Dedifferentiated amniotic fluid mesenchymal stem cell (primary cell): ENCODE measurements around the gene HNRNPDL.
"Not testable (repeated sequence)": the region's sequence is repeated elsewhere in the genome, so short reads cannot be mapped to it uniquely, and the experiment has no call there.

Experiments
- DNase-seq: peaks from one replicate; pipeline ENCODE4 v3.0.0-alpha.2; 2016; ENCODE audit errors: extremely low spot score

Gene HNRNPDL

GRCh38 chr4:82432596-82432995, 2.3 kb upstream of the HNRNPDL start:
- DNase-seq = no peak

GRCh38 chr4:82431831-82432230, 1.6 kb upstream of the HNRNPDL start:
- DNase-seq = no peak

GRCh38 chr4:82430964-82431745, 893 bp upstream of the HNRNPDL start:
- DNase-seq = peak; percentile 18

- no peak for DNase-seq
Measured at GRCh38 chr4:82429728-82430192, 502 bp downstream of the HNRNPDL start.

DNA sequence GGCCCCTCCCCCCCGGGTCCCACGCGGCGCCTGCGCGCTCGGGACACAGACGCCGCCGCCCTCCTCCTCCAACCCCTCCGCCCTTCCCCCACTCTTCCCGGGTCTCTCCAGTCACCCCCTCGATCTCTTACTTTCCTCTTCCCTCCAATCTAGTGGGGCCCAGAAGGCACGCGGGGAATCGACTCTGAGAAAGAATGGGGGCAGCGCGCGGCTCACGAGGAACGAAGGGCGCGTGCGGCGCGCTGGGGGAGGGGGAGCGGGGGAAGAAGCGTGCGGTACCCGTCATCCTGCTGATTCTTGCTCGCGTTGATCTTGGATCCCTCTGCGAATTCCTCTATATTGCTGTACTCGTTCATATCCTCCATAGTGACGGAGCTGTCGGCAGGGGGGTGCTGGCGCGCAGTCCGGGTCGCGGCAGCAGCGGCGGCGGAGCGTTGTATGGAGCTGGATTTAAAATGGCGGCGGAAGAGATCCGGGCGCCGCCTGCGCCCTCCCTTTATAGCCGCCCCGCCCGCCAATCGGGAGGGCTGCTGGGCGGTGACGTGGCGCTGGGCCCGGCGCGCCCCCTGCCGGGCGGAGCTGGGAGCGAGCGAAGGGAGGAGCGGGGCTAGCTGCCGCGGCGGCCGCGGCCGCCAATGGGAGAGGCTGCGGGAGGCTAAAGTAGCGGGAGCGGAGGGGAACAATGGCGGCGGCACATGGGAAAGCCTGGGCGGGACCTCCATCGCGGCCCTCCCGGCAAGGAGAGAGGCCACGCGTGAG, 1.1 kb downstream of the HNRNPDL start:
- DNase-seq = peak; percentile 84

DNA sequence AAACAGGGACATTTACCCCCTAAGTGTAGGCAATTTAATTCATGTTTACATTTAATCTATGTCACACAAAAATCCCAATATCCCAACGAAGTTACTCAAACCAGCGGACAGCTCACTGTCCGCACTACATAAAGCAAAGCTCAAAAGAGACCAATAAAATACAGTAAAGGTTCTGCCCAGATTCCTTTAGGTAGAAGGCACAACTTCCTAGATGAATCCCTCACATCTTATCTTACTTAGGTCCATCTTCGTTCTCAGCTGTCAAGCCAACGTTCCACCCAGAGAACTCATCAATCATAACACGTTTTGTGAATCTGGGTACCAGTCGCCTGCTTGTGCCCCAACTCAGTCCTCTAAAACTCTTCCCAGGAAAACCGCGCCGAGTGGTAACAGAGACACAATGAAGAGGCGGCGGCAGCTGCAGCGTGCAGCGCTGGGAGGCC, 1.7 kb downstream of the HNRNPDL start:
- DNase-seq = no peak

GRCh38 chr4:82425478-82425877, 4.8 kb downstream of the HNRNPDL start:
- DNase-seq = no peak

DNA sequence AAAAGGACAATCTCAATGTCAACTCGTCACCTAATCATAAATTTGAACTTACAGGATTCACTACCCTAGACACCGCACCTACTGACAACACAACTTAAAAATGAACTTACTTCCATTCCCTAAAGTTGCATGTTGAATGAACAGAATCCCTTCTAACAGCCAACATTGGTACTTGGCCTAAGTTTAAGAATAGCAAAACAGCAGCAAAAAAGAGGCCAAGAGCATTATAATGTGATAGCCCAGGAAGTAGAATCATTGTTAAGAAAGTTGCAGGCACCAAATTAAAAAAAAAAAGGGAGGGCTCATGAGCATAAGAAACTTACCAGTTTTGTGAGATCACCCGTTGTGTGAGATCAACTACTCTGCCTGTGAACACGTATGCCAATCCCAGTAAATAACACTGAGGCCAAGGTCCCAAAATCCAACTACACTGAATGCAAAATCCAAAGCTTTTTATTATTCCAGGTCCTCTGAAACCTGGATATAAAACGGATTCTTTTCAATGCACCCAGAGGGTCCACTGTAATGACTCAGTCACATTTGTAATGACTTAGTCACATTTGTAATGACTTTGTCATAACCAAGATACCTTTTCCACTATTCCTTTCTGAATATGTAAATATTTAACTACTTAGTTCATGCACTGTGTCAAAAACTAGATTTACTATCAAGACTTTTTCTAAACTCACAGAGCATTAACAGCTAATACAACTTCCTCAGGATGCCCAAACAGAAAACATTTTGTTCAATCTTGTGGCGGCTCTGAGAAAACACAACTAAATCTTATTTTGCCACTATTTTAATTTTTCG, 6.8 kb downstream of the HNRNPDL start:
- DNase-seq = no peak

DNA sequence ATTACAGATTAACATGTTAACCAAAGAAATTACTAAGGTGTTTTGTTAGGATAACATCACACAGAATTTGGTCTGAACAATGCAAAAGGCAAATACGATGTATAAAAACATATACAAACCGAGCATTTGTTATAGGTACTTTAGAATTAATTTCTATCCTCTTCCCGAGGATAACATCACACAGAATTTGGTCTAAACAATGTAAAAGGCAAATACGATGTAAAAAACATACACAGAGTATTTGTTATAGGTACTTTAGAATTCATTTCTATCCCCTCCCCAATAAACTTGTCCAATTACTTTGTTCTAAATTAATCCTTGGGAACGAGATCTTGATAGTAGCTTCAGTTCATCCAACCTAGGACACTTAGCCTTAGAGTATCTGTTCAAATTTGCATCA, 7.6 kb downstream of the HNRNPDL start:
- no peak for DNase-seq

- no peak for DNase-seq
Measured at GRCh38 chr4:82421796-82422560, 8.3 kb downstream of the HNRNPDL start.

DNA sequence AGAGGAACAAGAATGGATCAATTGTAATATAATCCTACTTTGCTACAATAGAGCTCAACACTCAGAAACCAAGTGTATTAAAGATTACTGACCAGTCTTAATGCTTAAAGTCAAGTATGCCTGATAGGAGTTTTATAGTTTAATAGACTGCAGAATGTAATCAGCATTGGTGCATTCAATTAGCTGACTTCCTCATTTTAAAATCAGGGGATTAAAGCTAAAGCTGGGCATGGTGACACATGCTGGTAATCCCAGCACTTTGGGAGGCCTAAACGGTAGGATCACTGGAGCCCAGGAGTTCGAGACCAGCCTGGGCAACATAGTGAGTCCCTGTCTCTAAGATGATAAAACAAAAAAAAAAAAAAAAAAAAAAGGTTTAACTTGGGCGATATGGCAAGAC, 10.8 kb downstream of the HNRNPDL start:
- no peak for DNase-seq

GRCh38 chr4:82415922-82416365, 14.3 kb downstream of the HNRNPDL start:
- DNase-seq = no peak

GRCh38 chr4:82415061-82415460, 15.2 kb downstream of the HNRNPDL start:
- not testable (repeated sequence) for DNase-seq

DNA sequence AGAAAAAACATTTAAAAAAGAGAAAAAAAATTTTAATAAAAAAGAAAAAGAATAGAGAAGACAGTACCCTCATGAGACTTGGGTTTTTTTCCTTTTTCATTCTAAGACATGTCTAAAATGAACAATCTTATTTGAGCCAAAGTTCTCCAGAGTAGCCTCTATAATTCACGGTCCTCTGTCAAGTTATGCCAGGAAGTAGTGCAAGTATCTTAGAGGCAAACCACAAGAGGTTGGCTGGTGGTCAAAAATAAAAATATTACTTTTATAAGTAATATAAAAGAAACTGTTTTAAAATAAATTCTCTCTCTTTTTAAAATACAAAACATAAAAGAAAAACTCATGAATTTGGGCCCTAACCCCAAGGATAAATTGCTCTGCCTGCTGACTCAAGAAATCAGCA, 26.5 kb downstream of the HNRNPDL start:
- DNase-seq = no peak

- DNase-seq = no peak
Measured at GRCh38 chr4:82402196-82402775, 28.0 kb downstream of the HNRNPDL start.

DNA sequence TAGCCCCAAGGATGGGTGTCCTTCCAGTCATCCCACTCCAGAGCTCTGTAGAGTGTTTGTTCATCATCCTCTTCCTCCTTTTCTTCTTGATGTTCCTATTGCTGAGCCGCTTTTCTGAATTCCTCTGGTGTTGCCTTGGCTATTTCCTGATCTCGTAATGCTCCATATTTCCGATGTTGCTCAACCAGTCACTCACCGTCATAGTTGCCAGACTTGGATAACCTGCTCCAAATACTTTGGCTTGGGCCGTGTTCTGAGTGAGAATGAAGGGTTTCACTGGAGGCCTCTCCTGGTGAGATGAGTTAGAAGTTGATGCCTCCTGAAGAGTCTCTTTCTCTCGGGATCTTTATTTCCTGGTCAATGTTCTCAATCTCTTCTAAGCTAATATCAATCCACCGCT, 28.7 kb downstream of the HNRNPDL start:
- no peak for DNase-seq

DNA sequence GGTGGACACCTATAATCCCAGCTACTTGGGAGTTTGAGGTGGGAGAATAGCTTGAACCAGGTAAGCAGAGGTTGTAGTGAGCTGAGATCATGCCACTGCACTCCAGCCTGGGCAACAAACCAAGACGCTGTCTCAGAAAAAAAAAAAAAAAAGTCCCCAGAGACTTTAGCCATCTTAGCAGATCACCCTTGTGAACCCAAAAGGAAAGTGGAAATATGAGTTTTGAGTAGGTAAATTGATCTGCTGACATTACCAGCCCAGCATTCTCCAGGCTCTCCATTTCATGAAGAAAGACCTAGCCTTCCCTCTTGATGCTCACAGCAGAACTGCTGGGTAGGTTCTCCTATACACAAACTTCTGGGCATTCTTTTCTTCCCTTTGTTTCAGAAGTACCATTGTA, 32.0 kb downstream of the HNRNPDL start:
- DNase-seq = no peak

- no peak for DNase-seq
Measured at GRCh38 chr4:82397527-82397926, 32.7 kb downstream of the HNRNPDL start.

- no peak for DNase-seq
Measured at GRCh38 chr4:82394896-82395295, 35.4 kb downstream of the HNRNPDL start.

- DNase-seq = not testable (repeated sequence)
Measured at GRCh38 chr4:82390061-82390460, 40.2 kb downstream of the HNRNPDL start.

- DNase-seq = no peak
Measured at GRCh38 chr4:82388405-82388804, 41.9 kb downstream of the HNRNPDL start.
